Activated naive CD8-positive, alpha-beta T cell treated with anti-CD3 and anti-CD28 coated beads, Interleukin-2, amount 50 U/mL, for 24 hours (primary cell): ENCODE data around the gene VTI1A.

Experiments
- ATAC-seq: fragments of 150-1000 bp; cut with Tn5 transposase; one replicate; pipeline ENCODE4 v1.10.0; 2021
- DNase-seq: peaks from one replicate; pipeline ENCODE4 v3.0.0; 2021
- H3K27ac Mint-ChIP-seq: one replicate; pipeline ENCODE4 v1.8.0; 2021; ENCODE audit warnings: mild to moderate bottlenecking, mixed read lengths
- H3K27me3 Mint-ChIP-seq: one replicate; pipeline ENCODE4 v1.8.0; 2021; ENCODE audit warnings: mixed read lengths
- H3K36me3 Mint-ChIP-seq: one replicate; pipeline ENCODE4 v1.8.0; 2021; ENCODE audit warnings: low read depth, mixed read lengths
- H3K4me1 Mint-ChIP-seq: one replicate; pipeline ENCODE4 v1.8.0; 2021; ENCODE audit warnings: mixed read lengths
- H3K4me3 Mint-ChIP-seq: one replicate; pipeline ENCODE4 v1.8.0; 2021; ENCODE audit warnings: mild to moderate bottlenecking, moderate library complexity, mixed read lengths
- H3K9me3 Mint-ChIP-seq: one replicate; pipeline ENCODE4 v1.8.0; 2021; ENCODE audit warnings: mixed read lengths

The VTI1A gene

DNA sequence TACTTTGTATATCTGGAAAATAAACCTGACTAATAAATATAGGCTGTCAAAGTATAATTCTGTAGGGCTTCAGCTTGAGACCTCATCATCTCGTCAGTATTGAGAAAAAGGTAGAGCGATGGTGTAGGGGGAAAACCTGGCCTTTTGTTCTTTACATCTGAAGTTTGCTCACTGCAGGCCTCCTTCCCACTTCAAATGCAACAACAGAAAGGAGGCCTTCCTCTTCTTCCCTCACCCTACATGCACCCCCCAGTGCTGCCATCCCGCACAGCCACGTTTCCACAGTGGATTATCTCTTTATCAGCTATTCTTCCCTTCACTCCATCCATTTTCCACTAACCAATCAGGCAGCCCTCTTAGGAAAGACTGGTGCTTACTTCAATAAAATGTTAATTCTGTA, 112.3 kb downstream of the VTI1A start:
- no peak overlapping the region for H3K27ac Mint-ChIP-seq
- H3K4me3 Mint-ChIP-seq: no peak overlapping the region
- peaks cover 2% of the 10 kb centered on the region for H3K36me3 Mint-ChIP-seq
- no peak for DNase-seq
- no peaks in the 10 kb centered on the region for H3K27me3 Mint-ChIP-seq
- no peaks in the 10 kb centered on the region for H3K9me3 Mint-ChIP-seq
- H3K4me1 Mint-ChIP-seq: peaks cover 16% of the 10 kb centered on the region
- no peak for ATAC-seq

DNA sequence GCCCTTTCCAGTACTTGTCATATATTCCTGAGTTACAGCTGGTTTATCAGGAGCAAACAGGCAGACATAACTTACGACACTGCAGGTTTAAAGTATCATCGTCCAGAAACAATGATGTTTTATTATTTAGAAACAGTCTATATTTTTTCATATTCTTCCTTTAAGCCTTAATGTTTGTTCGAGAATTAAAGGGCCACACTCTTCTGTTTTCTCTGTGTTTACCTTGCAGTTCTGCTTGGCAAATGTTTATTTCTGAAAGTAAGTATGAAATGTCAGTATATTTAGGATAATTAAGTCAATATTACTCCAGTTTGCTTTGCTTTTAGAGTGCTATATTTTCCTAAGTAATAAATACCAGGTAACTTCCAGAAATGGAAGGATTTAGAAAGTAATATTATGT, 115.1 kb downstream of the VTI1A start:
- ATAC-seq: no peak

DNA sequence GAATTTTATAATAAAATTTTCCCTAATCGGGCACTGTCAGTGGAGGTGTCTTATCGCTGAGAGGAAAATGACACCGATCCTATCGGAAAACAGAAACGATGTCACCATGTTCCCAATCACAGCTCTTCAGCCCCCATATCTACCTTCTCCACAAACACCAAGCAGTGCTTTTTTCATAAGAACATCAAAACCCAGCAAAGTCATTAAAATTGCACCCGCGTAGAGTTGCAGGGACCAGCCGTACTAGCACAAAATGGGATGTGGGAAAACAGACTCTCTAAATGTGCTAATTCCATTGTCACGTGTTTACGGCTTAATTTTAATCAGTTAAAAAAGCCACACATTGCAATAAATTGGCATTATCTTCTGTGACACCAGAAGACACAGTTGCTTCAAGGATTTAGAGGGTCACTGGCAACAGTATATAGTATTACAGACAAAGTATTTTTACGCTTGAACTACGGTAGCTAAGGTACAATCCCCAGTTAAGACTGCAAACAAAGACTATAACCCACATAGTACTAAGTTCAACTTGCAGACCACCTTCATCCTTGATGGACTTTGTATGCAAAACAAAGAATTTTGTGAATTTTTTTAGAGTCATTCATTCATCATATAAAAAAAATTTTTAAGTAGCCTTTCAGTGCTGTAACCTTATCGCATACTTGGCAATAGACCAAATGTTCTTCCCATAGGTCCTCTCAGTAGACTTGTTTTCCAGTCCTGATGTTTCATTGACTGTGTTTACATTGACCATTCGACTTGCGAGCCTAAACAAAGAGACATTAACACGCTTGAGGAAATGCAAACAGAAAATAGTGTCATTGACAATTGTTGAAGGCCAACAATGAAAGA, 116.0 kb downstream of the VTI1A start:
- peaks cover 11% of the 10 kb centered on the region for H3K4me1 Mint-ChIP-seq
- no peak overlapping the region for H3K4me3 Mint-ChIP-seq
- H3K9me3 Mint-ChIP-seq: no peaks in the 10 kb centered on the region
- H3K27ac Mint-ChIP-seq: no peak overlapping the region
- DNase-seq (no peak), ATAC-seq (no peak)
- peaks cover 2% of the 10 kb centered on the region for H3K36me3 Mint-ChIP-seq
- H3K27me3 Mint-ChIP-seq: no peaks in the 10 kb centered on the region

More for the DNA sequence above, 115.1 kb downstream of the VTI1A start:
- no peaks in the 10 kb centered on the region for H3K27me3 Mint-ChIP-seq
- H3K36me3 Mint-ChIP-seq: peaks cover 2% of the 10 kb centered on the region
- H3K4me3 Mint-ChIP-seq: no peak overlapping the region
- H3K4me1 Mint-ChIP-seq: peaks cover 16% of the 10 kb centered on the region
- H3K9me3 Mint-ChIP-seq: no peaks in the 10 kb centered on the region
- H3K27ac Mint-ChIP-seq: no peak overlapping the region
- DNase-seq: no peak

DNA sequence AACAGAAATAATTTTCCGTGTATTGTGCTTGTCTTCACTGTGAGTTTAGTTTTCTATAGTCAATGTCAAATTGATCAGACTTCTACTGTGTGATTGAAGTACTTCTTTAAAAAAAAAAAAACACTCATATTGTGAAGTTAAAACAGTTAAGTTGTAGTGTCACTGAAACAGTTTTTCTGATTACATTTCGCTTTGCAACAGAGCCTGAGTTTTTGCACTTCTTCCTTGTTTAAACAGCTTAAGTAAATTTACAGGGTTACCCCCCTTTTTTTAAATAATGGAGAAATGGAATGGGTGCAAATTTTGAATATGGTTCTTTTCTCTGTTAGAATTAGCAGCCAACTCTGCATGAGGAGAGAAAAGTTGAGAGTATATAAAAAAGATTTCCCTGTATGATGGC, 117.3 kb downstream of the VTI1A start:
- ATAC-seq (no peak), DNase-seq (no peak)
- Mint-ChIP-seq H3K36me3 (peaks cover 5% of the 10 kb centered on the region), H3K9me3 (no peaks in the 10 kb centered on the region), H3K4me3 (no peak overlapping the region), H3K4me1 (peaks cover 3% of the 10 kb centered on the region), H3K27me3 (no peaks in the 10 kb centered on the region), H3K27ac (no peak overlapping the region)

DNA sequence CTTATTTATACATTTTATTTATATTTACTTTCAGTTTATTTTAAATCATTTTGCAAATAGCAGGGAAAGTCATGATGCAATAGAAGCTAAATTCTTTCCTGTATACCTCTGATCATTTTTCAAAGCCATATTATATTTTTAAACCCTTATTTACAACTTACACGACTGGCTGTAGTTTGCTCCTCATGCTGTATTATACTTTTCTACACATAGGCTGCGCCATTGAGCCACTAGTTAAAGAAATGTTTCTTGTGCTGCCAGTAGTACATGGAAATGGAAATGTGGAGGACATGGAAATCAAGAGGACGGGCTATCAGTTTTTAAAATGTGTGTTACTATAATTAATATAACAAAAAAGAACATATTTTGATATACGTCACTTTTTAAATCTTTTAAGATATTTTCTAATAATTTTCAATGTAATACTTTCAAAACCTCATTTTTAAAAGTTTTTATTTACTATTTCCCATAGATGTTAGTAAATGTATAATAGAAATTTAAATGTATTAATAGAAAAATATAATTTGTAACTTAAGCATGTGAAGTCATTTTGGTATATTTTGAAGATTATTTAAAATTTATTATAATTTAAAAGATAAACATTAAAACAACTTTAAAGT, 118.5 kb downstream of the VTI1A start:
- peak; percentile 12 for DNase-seq
- peaks cover 4% of the 10 kb centered on the region for H3K36me3 Mint-ChIP-seq
- H3K27ac Mint-ChIP-seq: no peak overlapping the region
- no peak overlapping the region for H3K4me3 Mint-ChIP-seq
- H3K4me1 Mint-ChIP-seq: no peaks in the 10 kb centered on the region
- no peaks in the 10 kb centered on the region for H3K27me3 Mint-ChIP-seq
- no peak for ATAC-seq
- no peaks in the 10 kb centered on the region for H3K9me3 Mint-ChIP-seq

DNA sequence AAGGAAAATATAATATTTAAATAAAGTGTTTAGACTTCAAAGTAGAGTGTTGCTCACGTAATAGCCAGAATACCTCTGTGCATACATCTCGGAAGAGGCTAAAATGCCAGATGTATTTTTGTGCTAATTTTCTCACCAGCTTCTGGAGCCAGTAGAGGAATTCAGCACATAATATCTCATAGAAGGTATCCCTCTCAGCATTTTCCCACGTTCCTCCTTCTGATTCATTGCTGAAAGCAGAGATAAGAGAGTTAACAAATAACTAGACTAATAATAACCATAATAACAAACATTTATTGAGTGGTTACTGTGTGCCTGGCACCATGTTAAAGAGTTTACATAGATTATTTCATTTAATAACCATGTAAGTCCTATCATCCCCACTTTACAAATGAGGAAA, 123.6 kb downstream of the VTI1A start:
- Mint-ChIP-seq H3K4me1 (no peaks in the 10 kb centered on the region), H3K27ac (no peak overlapping the region), H3K4me3 (no peak overlapping the region), H3K36me3 (peaks cover 13% of the 10 kb centered on the region), H3K9me3 (no peaks in the 10 kb centered on the region), H3K27me3 (no peaks in the 10 kb centered on the region)
- DNase-seq: no peak
- ATAC-seq: no peak

DNA sequence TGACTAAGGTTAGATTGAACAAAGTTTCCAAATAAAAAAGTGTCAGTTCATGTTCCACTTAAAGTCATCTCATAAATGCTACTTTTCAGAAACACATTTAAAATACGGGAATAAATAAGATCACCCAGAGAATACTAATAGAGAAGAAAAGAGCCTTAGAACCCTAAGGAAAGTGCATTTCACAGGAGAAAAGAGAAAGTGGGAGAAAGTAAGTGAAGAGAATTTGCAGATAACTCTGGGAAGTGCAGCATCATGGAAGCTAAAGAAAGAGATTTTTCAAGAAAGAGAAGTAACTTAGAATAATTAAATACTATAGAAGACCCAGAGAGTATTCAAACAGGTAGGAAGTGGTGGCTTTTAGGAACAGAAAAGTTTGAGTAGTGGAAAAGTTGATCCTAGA, 132.6 kb downstream of the VTI1A start:
- no peak for ATAC-seq

DNA sequence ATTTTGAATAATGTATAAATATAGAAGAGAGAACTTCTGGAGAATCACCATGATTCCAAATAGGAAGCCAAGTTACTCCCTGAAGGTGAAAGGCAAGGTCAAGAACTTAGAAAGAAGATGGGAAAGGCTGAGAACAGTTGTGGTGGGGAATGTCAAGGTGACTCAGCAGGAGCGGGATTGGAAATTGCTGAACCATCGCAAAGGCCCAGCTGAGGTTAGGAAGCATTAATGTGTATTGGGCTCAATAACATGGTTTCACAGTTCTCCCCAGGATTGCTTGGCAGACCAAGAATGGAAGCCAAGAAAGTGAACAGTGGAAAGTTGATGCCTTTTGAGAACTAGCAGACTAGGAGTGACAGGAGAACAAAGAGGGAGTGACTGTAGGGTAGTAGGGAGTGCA, 133.3 kb downstream of the VTI1A start:
- ATAC-seq: no peak

More for the DNA sequence above, 132.6 kb downstream of the VTI1A start:
- Mint-ChIP-seq H3K36me3 (peaks cover 16% of the 10 kb centered on the region), H3K27ac (no peak overlapping the region), H3K27me3 (no peaks in the 10 kb centered on the region), H3K9me3 (no peaks in the 10 kb centered on the region), H3K4me3 (no peak overlapping the region), H3K4me1 (no peaks in the 10 kb centered on the region)
- DNase-seq: no peak

DNA sequence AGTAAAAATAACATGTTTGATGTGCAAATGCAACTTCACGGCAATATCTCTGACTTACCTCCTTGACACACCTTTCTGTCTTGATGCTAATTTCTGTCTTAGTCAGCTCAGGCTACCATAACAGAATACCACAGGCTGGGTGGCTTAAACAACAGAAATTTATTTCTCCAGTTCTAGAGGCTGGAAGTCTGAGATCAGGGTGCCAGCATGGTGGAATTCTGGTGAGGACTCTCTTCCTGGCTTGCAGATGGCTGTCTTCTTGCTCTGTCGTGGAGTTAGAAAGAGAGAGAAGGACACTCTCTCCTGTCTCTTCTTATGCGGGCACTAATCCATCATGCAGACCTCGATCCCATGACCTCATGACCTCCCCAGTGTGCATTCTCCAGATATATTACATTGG, 134.9 kb downstream of the VTI1A start:
- Mint-ChIP-seq H3K4me3 (no peak overlapping the region), H3K27ac (no peak overlapping the region), H3K27me3 (no peaks in the 10 kb centered on the region), H3K4me1 (no peaks in the 10 kb centered on the region), H3K9me3 (no peaks in the 10 kb centered on the region), H3K36me3 (peaks cover 16% of the 10 kb centered on the region)
- no peak for DNase-seq
- ATAC-seq: no peak

More for the DNA sequence above, 133.3 kb downstream of the VTI1A start:
- Mint-ChIP-seq H3K4me1 (no peaks in the 10 kb centered on the region), H3K9me3 (no peaks in the 10 kb centered on the region), H3K36me3 (peaks cover 16% of the 10 kb centered on the region), H3K4me3 (no peak overlapping the region), H3K27me3 (no peaks in the 10 kb centered on the region), H3K27ac (no peak overlapping the region)
- no peak for DNase-seq

DNA sequence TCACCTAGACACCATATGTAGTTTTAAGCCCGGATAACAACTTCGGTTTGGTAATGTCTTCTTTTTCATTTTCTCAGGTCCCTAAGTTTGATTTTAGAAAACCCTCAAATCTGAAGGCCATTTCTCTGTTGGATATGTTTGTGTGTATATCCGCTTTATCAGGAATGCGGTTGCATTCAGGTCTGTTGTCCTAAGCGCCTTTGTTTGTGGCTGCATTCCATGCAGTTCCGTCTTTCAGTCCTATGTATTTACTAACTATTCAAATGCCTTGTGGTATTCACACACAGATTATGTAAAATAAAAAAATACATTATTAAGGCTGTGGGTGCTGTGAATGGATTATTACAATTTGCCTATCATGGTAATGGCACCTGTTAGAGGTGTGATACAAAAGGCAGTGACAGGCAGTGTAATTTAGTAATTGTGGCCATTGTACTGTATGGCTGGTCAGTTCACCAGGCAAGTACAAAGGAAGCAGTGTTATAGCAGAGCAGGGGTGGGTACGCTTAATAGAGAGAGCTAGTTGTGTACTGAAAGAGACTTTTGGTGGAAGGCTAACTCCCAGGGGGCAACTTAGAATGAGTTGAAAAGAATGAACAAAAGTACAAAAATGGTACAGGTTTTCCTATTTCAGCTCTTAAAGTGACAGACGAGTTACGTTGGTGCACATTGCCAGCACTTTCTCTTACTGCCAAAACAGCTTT, 136.4 kb downstream of the VTI1A start:
- Mint-ChIP-seq H3K27me3 (no peaks in the 10 kb centered on the region), H3K36me3 (peaks cover 12% of the 10 kb centered on the region), H3K4me1 (no peaks in the 10 kb centered on the region), H3K27ac (no peak overlapping the region), H3K4me3 (no peak overlapping the region), H3K9me3 (no peaks in the 10 kb centered on the region)
- ATAC-seq (no peak), DNase-seq (no peak)

DNA sequence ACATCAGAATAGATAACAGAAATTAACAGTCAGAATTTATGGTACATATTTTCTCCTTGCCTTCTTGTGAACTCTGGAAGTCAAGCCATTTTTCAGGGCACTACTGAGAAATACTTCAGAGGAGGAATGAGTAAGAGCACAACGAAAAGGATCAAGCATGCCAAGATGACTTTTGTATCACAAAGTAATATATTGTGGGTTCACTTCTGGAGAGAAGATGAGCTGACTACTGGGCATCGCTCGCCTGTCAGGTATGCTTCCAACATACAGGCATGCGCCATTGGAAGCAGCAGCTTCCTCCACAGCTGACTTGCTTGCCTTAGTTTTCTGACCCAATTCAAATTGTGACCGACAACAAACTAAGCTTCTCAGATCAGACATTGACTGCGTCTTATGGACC, 137.3 kb downstream of the VTI1A start:
- Mint-ChIP-seq H3K9me3 (no peaks in the 10 kb centered on the region), H3K4me1 (no peaks in the 10 kb centered on the region)
- ATAC-seq: no peak

DNA sequence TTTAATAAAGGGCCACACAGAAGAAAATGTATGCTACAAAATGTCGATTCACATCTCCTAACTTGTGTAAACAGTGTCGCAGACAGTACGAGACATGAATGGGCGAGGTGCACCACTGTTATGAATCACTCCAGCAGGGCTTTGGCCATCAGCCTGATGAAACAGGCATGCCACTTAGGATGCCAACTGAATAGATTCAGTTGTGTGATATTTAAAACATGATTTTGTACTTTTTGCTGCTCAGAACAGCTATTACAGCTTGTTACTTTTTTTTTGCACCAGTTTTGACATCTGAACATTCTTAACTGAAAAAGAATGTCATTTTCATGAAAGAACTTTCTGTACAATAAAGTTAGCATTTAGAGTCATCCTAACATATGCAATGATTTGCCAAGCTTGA, 138.1 kb downstream of the VTI1A start:
- no peak for ATAC-seq
- Mint-ChIP-seq H3K36me3 (peaks cover 12% of the 10 kb centered on the region), H3K9me3 (no peaks in the 10 kb centered on the region), H3K27me3 (no peaks in the 10 kb centered on the region), H3K4me3 (no peak overlapping the region), H3K4me1 (no peaks in the 10 kb centered on the region), H3K27ac (no peak overlapping the region)
- DNase-seq: no peak

More for the DNA sequence above, 137.3 kb downstream of the VTI1A start:
- H3K27ac Mint-ChIP-seq: no peak overlapping the region
- no peaks in the 10 kb centered on the region for H3K27me3 Mint-ChIP-seq
- DNase-seq: no peak
- peaks cover 12% of the 10 kb centered on the region for H3K36me3 Mint-ChIP-seq
- H3K4me3 Mint-ChIP-seq: no peak overlapping the region

DNA sequence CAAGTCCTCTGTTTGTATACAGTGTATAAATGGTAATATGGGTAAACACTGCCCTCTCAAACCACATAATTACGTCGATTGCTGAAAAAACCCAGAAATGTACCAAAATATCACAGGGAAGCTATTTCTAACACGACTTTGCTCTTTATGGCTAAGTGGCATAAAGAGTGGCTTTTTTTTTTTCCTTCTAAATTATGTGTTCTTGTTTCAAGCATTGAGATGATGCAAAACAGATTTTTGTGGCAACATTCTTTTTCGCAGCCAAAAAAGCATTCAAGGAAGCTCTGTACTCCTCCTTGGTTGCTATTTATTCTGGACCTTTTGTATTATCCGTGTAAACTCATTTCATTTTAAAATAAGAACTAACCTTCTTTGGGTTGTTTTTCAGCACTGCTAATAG, 138.9 kb downstream of the VTI1A start:
- Mint-ChIP-seq H3K9me3 (no peaks in the 10 kb centered on the region), H3K27me3 (no peaks in the 10 kb centered on the region), H3K4me1 (no peaks in the 10 kb centered on the region), H3K27ac (no peak overlapping the region), H3K4me3 (no peak overlapping the region), H3K36me3 (peaks cover 9% of the 10 kb centered on the region)
- ATAC-seq (no peak), DNase-seq (no peak)

DNA sequence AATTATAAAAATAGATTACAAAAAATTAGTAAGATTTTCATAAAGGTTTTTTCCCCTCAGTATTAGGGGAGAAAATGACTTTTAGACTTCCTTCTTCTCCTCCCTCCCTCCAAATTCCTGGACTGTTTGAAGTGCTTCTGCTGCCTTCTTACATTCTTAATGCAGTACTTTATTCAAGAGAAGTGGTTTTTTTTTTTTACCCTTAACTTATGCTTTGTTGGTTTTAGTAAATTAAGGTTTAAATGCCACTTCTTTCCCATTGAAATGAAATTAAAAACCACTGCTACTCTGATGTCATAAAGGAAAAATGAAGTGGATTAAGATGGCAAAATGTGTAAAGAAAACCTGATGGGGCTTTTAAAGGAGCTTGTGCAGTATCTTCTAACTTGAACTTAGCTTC, 140.7 kb downstream of the VTI1A start:
- Mint-ChIP-seq H3K27me3 (no peaks in the 10 kb centered on the region), H3K4me1 (no peaks in the 10 kb centered on the region), H3K9me3 (peaks cover 5% of the 10 kb centered on the region), H3K27ac (no peak overlapping the region), H3K36me3 (peaks cover 17% of the 10 kb centered on the region), H3K4me3 (no peak overlapping the region)
- DNase-seq (no peak), ATAC-seq (no peak)
